Endothelial cell of umbilical vein (primary cell): Measurements from ENCODE around the gene SPTB. TPM values are rescaled to one million over a fixed set of nuclear protein-coding genes. Genes with fewer than 3 reads are reported as not detected.

Experiments
- BruUV-seq: library from RNA; stranded (reverse); fragments of 400-500 nt; replicated peaks from 2 replicates; lab custom pipeline; 2021; lab: Mats Ljungman, UMichigan
- CTCF ChIA-PET: fragments of 300-600, 350-600 bp; sonication (Branson Sonifier 250); formaldehyde crosslinking; loops from one replicate; lab custom pipeline; 2021; ENCODE audit warnings: antibody characterized with exemption, inconsistent platforms; lab: Charles Lee
- POLR2A ChIA-PET: fragments of 300-600, 350-600 bp; sonication (Branson Sonifier 250); formaldehyde crosslinking; loops from one replicate; lab custom pipeline; 2021; ENCODE audit warnings: antibody characterized with exemption, inconsistent platforms; lab: Charles Lee
- DNase-seq: peaks from one replicate; pipeline ENCODE4 v3.0.0-alpha.2; 2011; ENCODE audit warnings: low read depth, low spot score
- FAIRE-seq: peaks from 2 replicates; lab custom pipeline; 2011; peaks lifted over from hg19 to GRCh38; lab: Jason Lieb, UNC
- H2AFZ ChIP-seq: 2 replicates; pipeline ENCODE4 v1.6.0; 2012; ENCODE audit warnings: low read depth, low read length, control low read depth, inconsistent platforms
- H3K27ac ChIP-seq: 2 replicates; pipeline ENCODE4 v1.5.1; 2011; ENCODE audit warnings: low read depth, mild to moderate bottlenecking, control low read depth, low read length, moderate library complexity; ENCODE audit not compliant: insufficient read depth
- H3K27me3 ChIP-seq, 2 experiments: 2 replicates each; pipeline versions ENCODE4 v1.6.0 to v1.6.1; 2011; ENCODE audit warnings: low read length in 2 of 2, mixed read lengths in 1 of 2; ENCODE audit not compliant: control insufficient read depth in 2 of 2, insufficient read depth in 2 of 2
- H3K36me3 ChIP-seq, 2 experiments: 2 replicates in 1 of 2; 3 replicates in 1 of 2; pipeline ENCODE4 v1.5.1; 2011; ENCODE audit warnings: low read length in 2 of 2, mild to moderate bottlenecking in 1 of 2, moderate library complexity in 1 of 2; ENCODE audit not compliant: control insufficient read depth in 2 of 2, insufficient read depth in 2 of 2; ENCODE audit errors: extremely low read depth in 1 of 2
- H3K4me1 ChIP-seq: 3 replicates; pipeline ENCODE4 v1.5.1; 2011; ENCODE audit warnings: mild to moderate bottlenecking, low read length; ENCODE audit not compliant: control insufficient read depth, insufficient read depth; ENCODE audit errors: extremely low read depth
- H3K4me2 ChIP-seq: 2 replicates; pipeline ENCODE4 v1.6.1; 2011; ENCODE audit warnings: low read length, control low read depth, mixed read lengths; ENCODE audit not compliant: insufficient read depth
- H3K4me3 ChIP-seq, 3 experiments: fragments of 200-600 bp in 1 of 3; sonication (generic), shearing (Covaris generic) in 1 of 3; replicated peaks in 1 of 3; 2 replicates each; pipeline ENCODE4 v1.5.1; 2011 to 2016; ENCODE audit warnings: control low read depth in 3 of 3, low read length in 3 of 3, mild to moderate bottlenecking in 2 of 3, inconsistent platforms in 1 of 3, low read depth in 1 of 3, moderate library complexity in 1 of 3; ENCODE audit not compliant: insufficient read depth in 1 of 3
- H3K79me2 ChIP-seq: 2 replicates; pipeline ENCODE4 v1.6.0; 2012; ENCODE audit warnings: low read length, inconsistent platforms; ENCODE audit not compliant: control insufficient read depth, insufficient read depth
- H3K9ac ChIP-seq: replicated peaks from 2 replicates; pipeline ENCODE3; 2011; ENCODE audit warnings: low read length, control low read depth; ENCODE audit not compliant: insufficient read depth; ENCODE audit errors: extremely low read depth
- H3K9me1 ChIP-seq: replicated peaks from 3 replicates; pipeline ENCODE4 v1.6.0; 2011; ENCODE audit warnings: mild to moderate bottlenecking, low read length; ENCODE audit not compliant: control insufficient read depth, insufficient read depth; ENCODE audit errors: extremely low read depth
- H3K9me3 ChIP-seq: replicated peaks from 2 replicates; pipeline ENCODE4 v1.5.1; 2012; ENCODE audit warnings: low read length, inconsistent platforms; ENCODE audit not compliant: control insufficient read depth, insufficient read depth
- H4K20me1 ChIP-seq: replicated peaks from 2 replicates; pipeline ENCODE3; 2011; ENCODE audit warnings: mild to moderate bottlenecking, low read length; ENCODE audit not compliant: control insufficient read depth, insufficient read depth; ENCODE audit errors: extremely low read depth
- CTCF ChIP-seq, 2 donors: IDR thresholded peaks; 1 replicate in 1 of 2; 2 replicates in 1 of 2; pipeline ENCODE4 v1.5.1; 2011; ENCODE audit warnings: low read length in 2 of 2, mild to moderate bottlenecking in 2 of 2, moderate library complexity in 2 of 2, control low read depth in 1 of 2, inconsistent platforms in 1 of 2, low read depth in 1 of 2; ENCODE audit not compliant: insufficient read depth in 1 of 2; ENCODE audit errors: extremely low read depth in 1 of 2
- FOS ChIP-seq: IDR thresholded peaks from 2 replicates; pipeline ENCODE4 v1.6.1; 2011; ENCODE audit warnings: mild to moderate bottlenecking, low read length, moderate library complexity, borderline replicate concordance; ENCODE audit not compliant: insufficient read depth
- JUN ChIP-seq: IDR thresholded peaks from 2 replicates; pipeline ENCODE4 v1.6.1; 2011; ENCODE audit warnings: borderline replicate concordance, low read depth; ENCODE audit not compliant: insufficient read length, insufficient read depth
- MAX ChIP-seq: IDR thresholded peaks from 2 replicates; pipeline ENCODE4 v1.6.1; 2011; ENCODE audit not compliant: insufficient read depth, insufficient read length
- MYC ChIP-seq: IDR thresholded peaks from one replicate; pipeline ENCODE4 v1.6.1; 2011; ENCODE audit warnings: mild to moderate bottlenecking, low read depth, low read length
- POLR2AphosphoS5 ChIP-seq: IDR thresholded peaks from 2 replicates; pipeline ENCODE4 v1.6.1; 2012; ENCODE audit warnings: low read depth, mild to moderate bottlenecking, control low read depth, low read length, moderate library complexity; ENCODE audit not compliant: insufficient read depth
- dilution Hi-C: fragments of 300-500 bp; cut with MboI; formaldehyde crosslinking; loops from one replicate; pipeline ENCODE4 v1.15.0; 2019; ENCODE audit warnings: low sequenced_read_pairs; ENCODE audit not compliant: extremely low pct_ligation_motif_present
- intact Hi-C: fragments of 100-400 bp; cut with micrococcal nuclease; formaldehyde crosslinking; loops from one replicate; pipeline ENCODE4 v1.10.0; 2022
- polyA plus RNA-seq, 4 experiments: library from polyadenylated mRNA; depleted of rRNA in 3 of 4; stranded (reverse) in 3 of 4; unstranded in 1 of 4; fragments of >200 nt; gene quantifications; 2 replicates each; pipeline versions ENCODE4 v1.2.1 to v1.2.3, GENCODE V29; 2011 to 2012; ENCODE audit warnings: missing spikeins in 1 of 4
- total RNA-seq: library from RNA; stranded (reverse); gene quantifications from 2 replicates; pipeline ENCODE4 v1.2.3, GENCODE V29; 2021

The SPTB gene
- total and polyA plus RNA-seq, 2 donors (not counting 3 experiments of a cell fraction or from before 2014, with no cell fraction given), result 0.03 to 0.07 TPM

GRCh38 chr14:64919215-64919614, 39.5 kb upstream of the SPTB start:
- DNase-seq (no peak), FAIRE-seq (no peak)
- H4K20me1 ChIP-seq, result peaks cover 3% of the 10 kb centered on the region
- H3K4me2 ChIP-seq, result no peak overlapping the region
- no TSS peak for BruUV-seq
- peaks cover 35% of the 10 kb centered on the region for H3K79me2 ChIP-seq
- no peaks in the 10 kb centered on the region for H3K9me1 ChIP-seq
- no peak overlapping the region for H3K27ac ChIP-seq
- dilution Hi-C loops (no loop called here), intact Hi-C loops (no loop called here)
- no peaks in the 10 kb centered on the region for H3K9me3 ChIP-seq
- TF ChIP-seq MYC (no peak), POLR2AphosphoS5 (no peak), MAX (no peak), CTCF (IDR thresholded peaks at IDR 0.05; ENCODE audit: extremely low read depth in 1 of 2, insufficient read depth in 1 of 2, low read depth in 1 of 2, low read length in 2 of 2) (no peak)
- H3K4me1 ChIP-seq, result peaks cover 13% of the 10 kb centered on the region
- H3K36me3 ChIP-seq, result no peaks in the 10 kb centered on the region
- H2AFZ ChIP-seq, result no peak overlapping the region
- H3K9ac ChIP-seq, result no peak overlapping the region
- ChIA-PET CTCF (no interaction called here), POLR2A (no interaction called here)
- no peak overlapping the region for H3K4me3 ChIP-seq
- H3K27me3 ChIP-seq, result no peaks in the 10 kb centered on the region

GRCh38 chr14:64918216-64918615, 38.5 kb upstream of the SPTB start:
- H3K9me1 ChIP-seq, result no peaks in the 10 kb centered on the region
- peaks cover 16% of the 10 kb centered on the region for H3K4me1 ChIP-seq
- peaks cover 35% of the 10 kb centered on the region for H3K79me2 ChIP-seq
- DNase-seq (no peak), FAIRE-seq (no peak)
- dilution Hi-C loops (no loop called here), intact Hi-C loops (no loop called here)
- H3K4me2 ChIP-seq, result no peak overlapping the region
- no peak overlapping the region for H2AFZ ChIP-seq
- no peak overlapping the region for H3K27ac ChIP-seq
- H4K20me1 ChIP-seq, result peaks cover 3% of the 10 kb centered on the region
- H3K27me3 ChIP-seq, result no peaks in the 10 kb centered on the region
- TF ChIP-seq CTCF (IDR thresholded peaks at IDR 0.05; ENCODE audit: extremely low read depth in 1 of 2, insufficient read depth in 1 of 2, low read depth in 1 of 2, low read length in 2 of 2) (no peak), JUN (no peak), POLR2AphosphoS5 (no peak), FOS (no peak)
- no TSS peak for BruUV-seq
- H3K36me3 ChIP-seq, result no peaks in the 10 kb centered on the region
- no peak overlapping the region for H3K9ac ChIP-seq
- no peaks in the 10 kb centered on the region for H3K9me3 ChIP-seq
- POLR2A ChIA-PET, result no interaction called here
- H3K4me3 ChIP-seq, result no peak overlapping the region
- CTCF ChIA-PET, result no interaction called here
